ENCODE measurements around the gene TEFM.

GRCh38 chr17:30927756-30928155 lies 21.7 kb upstream of the TEFM start:
- TF ChIP-seq CTCF (IDR thresholded peaks at IDR 0.05; ENCODE audit: low read depth, low read length, poor library complexity, severe bottlenecking): no peak
- TF ChIP-seq EZH2phosphoT487 (IDR thresholded peaks at IDR 0.05; ENCODE audit: borderline replicate concordance, low read length): no peak

Measured in DOHH2 (cell line).